GM23338 (cell line): ENCODE data around the gene KLHL6. TPM values are rescaled to one million over a fixed set of nuclear protein-coding genes. Genes with fewer than 3 reads are reported as not detected.

Experiments used
- ATAC-seq: fragments of 200-7000 bp; cut with Tn5 transposase; 3 replicates; pipeline ENCODE4 v1.9.1; 2020
- DNase-seq: peaks from one replicate; pipeline ENCODE4 v3.0.0-alpha.2; 2015; ENCODE audit warnings: low spot score
- H2AFZ ChIP-seq: fragments of 200-600 bp; sonication (generic); 2 replicates; pipeline ENCODE4 v1.8.0; 2016; ENCODE audit warnings: antibody characterized with exemption, mild to moderate bottlenecking, moderate library complexity
- H3F3A ChIP-seq: fragments of 200-600 bp; sonication (generic); replicated peaks from 2 replicates; pipeline ENCODE4 v1.8.0; 2017; ENCODE audit warnings: antibody characterized with exemption, mixed run types, low read depth
- H3K27ac ChIP-seq: fragments of 200-600 bp; sonication (generic); 2 replicates; pipeline ENCODE4 v1.6.1; 2016; ENCODE audit warnings: low read depth
- H3K27me3 ChIP-seq: fragments of 200-600 bp; sonication (generic); 2 replicates; pipeline ENCODE4 v1.8.0; 2016; ENCODE audit warnings: mild to moderate bottlenecking, mixed run types, moderate library complexity; ENCODE audit not compliant: insufficient read depth
- H3K36me3 ChIP-seq: fragments of 200-600 bp; sonication (generic); 2 replicates; pipeline ENCODE4 v1.8.0; 2016; ENCODE audit warnings: mild to moderate bottlenecking; ENCODE audit not compliant: insufficient read depth
- H3K4me1 ChIP-seq: fragments of 200-600 bp; sonication (generic); 2 replicates; pipeline ENCODE4 v1.8.0; 2016; ENCODE audit warnings: mild to moderate bottlenecking, moderate library complexity; ENCODE audit not compliant: insufficient read depth
- H3K4me2 ChIP-seq: fragments of 200-600 bp; sonication (generic); 2 replicates; pipeline ENCODE4 v1.7.1; 2017; ENCODE audit warnings: mixed run types
- H3K4me3 ChIP-seq: fragments of 200-600 bp; sonication (generic); 2 replicates; pipeline ENCODE4 v1.6.1; 2016; ENCODE audit warnings: mixed run types
- H3K79me2 ChIP-seq: fragments of 200-600 bp; sonication (generic); replicated peaks from 2 replicates; pipeline ENCODE4 v1.8.0; 2017; ENCODE audit warnings: mild to moderate bottlenecking; ENCODE audit not compliant: insufficient read depth
- H3K9me2 ChIP-seq: fragments of 200-600 bp; sonication (generic); 2 replicates; pipeline ENCODE4 v1.8.0; 2017; ENCODE audit not compliant: insufficient read depth
- H4K20me1 ChIP-seq: fragments of 200-600 bp; sonication (generic); replicated peaks from 2 replicates; pipeline ENCODE4 v1.8.0; 2017; ENCODE audit warnings: mild to moderate bottlenecking; ENCODE audit not compliant: insufficient read depth
- H3K27ac Mint-ChIP-seq: 2 replicates; pipeline ENCODE4 v1.8.0; 2020; ENCODE audit warnings: inconsistent platforms, mild to moderate bottlenecking, moderate library complexity, mixed read lengths
- H3K27me3 Mint-ChIP-seq: 3 replicates; pipeline ENCODE4 v1.8.0; 2022; ENCODE audit warnings: low read depth, mild to moderate bottlenecking, moderate library complexity, mixed read lengths, inconsistent platforms; ENCODE audit not compliant: insufficient read depth, poor library complexity
- H3K36me3 Mint-ChIP-seq: 3 replicates; pipeline ENCODE4 v1.8.0; 2021; ENCODE audit warnings: low read depth, mild to moderate bottlenecking, inconsistent platforms, moderate library complexity, mixed read lengths
- H3K4me1 Mint-ChIP-seq: 3 replicates; pipeline ENCODE4 v1.8.0; 2020; ENCODE audit warnings: mild to moderate bottlenecking, inconsistent platforms, mixed read lengths
- H3K4me3 Mint-ChIP-seq: 3 replicates; pipeline ENCODE4 v1.8.0; 2021; ENCODE audit warnings: moderate library complexity, mild to moderate bottlenecking, inconsistent platforms, mixed read lengths
- H3K9me3 Mint-ChIP-seq: 3 replicates; pipeline ENCODE4 v1.8.0; 2020; ENCODE audit warnings: moderate library complexity, mild to moderate bottlenecking, inconsistent platforms, mixed read lengths
- CREB1 ChIP-seq: fragments of 250-450 bp; sonication (Bioruptor Pico); IDR thresholded peaks from 2 replicates; pipeline ENCODE4 v1.5.0; 2020; ENCODE audit warnings: low read depth, mild to moderate bottlenecking, moderate library complexity
- CTCF ChIP-seq, 2 experiments: fragments of 200-600 bp in 1 of 2; sonication (generic) in 1 of 2; conservative IDR thresholded peaks; 2 replicates each; pipeline versions ENCODE4 v1.5.1 to v1.6.1; 2016 to 2017; ENCODE audit warnings: antibody characterized with exemption in 2 of 2, low read depth in 2 of 2, mild to moderate bottlenecking in 2 of 2, moderate library complexity in 1 of 2
- ETS1 ChIP-seq: IDR thresholded peaks from 2 replicates; pipeline ENCODE4 v1.6.1; 2016; ENCODE audit warnings: antibody characterized with exemption
- EZH2 ChIP-seq: fragments of 200-600 bp; sonication (generic); IDR thresholded peaks from one replicate; pipeline ENCODE4 v1.8.0; 2017; ENCODE audit warnings: antibody characterized with exemption, mild to moderate bottlenecking, low read depth; ENCODE audit not compliant: unreplicated experiment
- EZH2phosphoT487 ChIP-seq: fragments of 200-600 bp; sonication (generic); IDR thresholded peaks from one replicate; pipeline ENCODE4 v1.8.1; 2018; ENCODE audit warnings: antibody characterized with exemption; ENCODE audit not compliant: unreplicated experiment
- JUNB ChIP-seq: IDR thresholded peaks from one replicate; pipeline ENCODE4 v1.6.1; 2016; ENCODE audit warnings: antibody characterized with exemption; ENCODE audit not compliant: unreplicated experiment
- NANOG ChIP-seq: IDR thresholded peaks from 2 replicates; pipeline ENCODE4 v1.6.1; 2016; ENCODE audit warnings: antibody characterized with exemption, borderline replicate concordance
- REST ChIP-seq: IDR thresholded peaks from one replicate; pipeline ENCODE4 v1.6.1; 2018; ENCODE audit warnings: antibody characterized with exemption; ENCODE audit not compliant: unreplicated experiment
- STAT1 ChIP-seq: IDR thresholded peaks from one replicate; pipeline ENCODE4 v1.6.1; 2016; ENCODE audit warnings: antibody characterized with exemption; ENCODE audit not compliant: unreplicated experiment
- ZNF114 ChIP-seq: fragments of 250-450 bp; sonication (Bioruptor Pico); IDR thresholded peaks from 2 replicates; pipeline ENCODE4 v1.5.0; 2020; ENCODE audit warnings: mild to moderate bottlenecking, moderate library complexity
- ZNF331 ChIP-seq: fragments of 250-450 bp; sonication (Bioruptor Pico); IDR thresholded peaks from 2 replicates; pipeline ENCODE4 v1.5.0; 2020; ENCODE audit warnings: low read depth, mild to moderate bottlenecking, moderate library complexity
- polyA plus RNA-seq: library from polyadenylated mRNA; unstranded; fragments of >200 nt; fragmentation: Nextera tagmentation; extraction: Ambion mirVana; gene quantifications from 2 replicates; pipeline ENCODE4 v1.2.1, GENCODE V29; 2016
- total RNA-seq: library from RNA; depleted of rRNA; stranded (reverse); fragments of >200 nt; shearing (Covaris generic); gene quantifications from 2 replicates; pipeline ENCODE4 v1.2.3, GENCODE V29; 2014

KLHL6 gene
- total and polyA plus RNA-seq, 2 experiments from 2014 or later = not detected

- no peaks in the 10 kb centered on the region for H3K79me2 ChIP-seq
- H3K36me3 ChIP-seq = no peaks in the 10 kb centered on the region
- no peaks in the 10 kb centered on the region for H3K9me2 ChIP-seq
- H3F3A ChIP-seq = no peaks in the 10 kb centered on the region
- H3K27me3 Mint-ChIP-seq = peaks cover 4% of the 10 kb centered on the region
- H3K4me1 ChIP-seq = peaks cover 11% of the 10 kb centered on the region
- no peak overlapping the region for H3K4me3 Mint-ChIP-seq
- ATAC-seq (no peak), DNase-seq (no peak)
- no peaks in the 10 kb centered on the region for H3K9me3 Mint-ChIP-seq
- peak overlapping the region; percentile 38; the same call in 1 of the 2 replicates for H2AFZ ChIP-seq
- no peaks in the 10 kb centered on the region for H4K20me1 ChIP-seq
- no peak overlapping the region for H3K27ac ChIP-seq
- no peaks in the 10 kb centered on the region for H3K27me3 ChIP-seq
- H3K4me3 ChIP-seq = no peak overlapping the region
- H3K4me1 Mint-ChIP-seq = peaks cover 33% of the 10 kb centered on the region
- no peak overlapping the region for H3K4me2 ChIP-seq
- H3K27ac Mint-ChIP-seq = no peak overlapping the region; the same call in 1 of the 2 replicates
- H3K36me3 Mint-ChIP-seq = no peaks in the 10 kb centered on the region
- no peak for TF ChIP-seq ZNF331
- TF ChIP-seq ZNF114 (CRISPR knock-in tag) = no peak
- no peak for TF ChIP-seq EZH2
- no peak for TF ChIP-seq ETS1
- no peak for TF ChIP-seq CREB1
- no peak for TF ChIP-seq JUNB
- TF ChIP-seq EZH2phosphoT487 = no peak
- TF ChIP-seq STAT1 = no peak
- TF ChIP-seq CTCF (conservative IDR thresholded peaks at IDR 0.05; ENCODE audit: low read depth in 2 of 2) = no peak
- TF ChIP-seq NANOG = no peak
- no peak for TF ChIP-seq REST
Observed at GRCh38 chr3:183579967-183580900, 24.7 kb upstream of the KLHL6 start.
